ENCODE measurements around the gene ZG16. TPM values are rescaled to one million over a fixed set of nuclear protein-coding genes. Genes with fewer than 3 reads are reported as not detected.

ZG16 gene
- total RNA-seq, 4 donors from 2014 or later = not detected

DNA sequence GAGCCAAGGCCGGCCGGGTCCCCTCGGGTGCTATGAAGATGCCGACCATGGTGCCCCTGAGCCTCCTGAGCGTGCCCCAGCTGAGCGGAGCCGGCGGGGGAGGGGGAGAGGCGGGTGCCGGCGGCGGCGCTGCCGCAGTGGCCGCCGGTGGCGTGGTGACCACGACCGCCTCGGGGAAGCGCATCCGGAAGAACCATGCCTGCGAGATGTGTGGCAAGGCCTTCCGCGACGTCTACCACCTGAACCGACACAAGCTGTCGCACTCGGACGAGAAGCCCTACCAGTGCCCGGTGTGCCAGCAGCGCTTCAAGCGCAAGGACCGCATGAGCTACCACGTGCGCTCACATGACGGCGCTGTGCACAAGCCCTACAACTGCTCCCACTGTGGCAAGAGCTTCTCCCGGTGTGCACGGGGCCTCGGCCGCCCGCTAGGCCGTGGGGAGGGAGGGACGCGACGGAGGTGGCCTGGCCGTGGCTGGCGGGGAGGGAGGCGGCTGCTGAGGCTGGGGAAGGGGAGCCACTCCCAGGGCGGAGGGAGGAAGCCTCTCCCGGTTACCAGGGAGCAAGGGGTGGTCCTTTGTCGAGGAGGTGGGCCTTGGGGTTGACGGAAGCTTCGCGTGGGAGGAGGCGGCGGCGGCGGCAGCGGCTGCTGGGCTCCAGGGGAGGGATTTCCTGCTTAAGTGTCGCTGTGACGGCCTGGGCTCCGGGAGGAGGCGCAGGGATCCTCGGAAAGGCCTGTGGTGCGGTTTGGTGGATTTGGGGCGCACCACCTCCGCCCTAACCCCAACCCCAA is 29.6 kb downstream of the ZG16 start:
- H3K27me3 ChIP-seq = no peaks in the 10 kb centered on the region
- intact Hi-C loops (cut with DNase I) = no loop called here
- H3K9me3 ChIP-seq = no peaks in the 10 kb centered on the region
- H3K4me1 ChIP-seq = peaks cover 37 to 59% of the 10 kb centered on the region in 2 donors
- peaks cover 11 to 15% of the 10 kb centered on the region in 2 donors for H3K36me3 ChIP-seq
- WGBS, 2 donors = 3 to 5% methylated on average over 17 to 22 of the region's 69 CpGs
- peak overlapping the region in 1 of 3 donors; percentile 52 for H3K4me3 ChIP-seq (replicated peaks in 1 of 3)
- H3K27ac ChIP-seq = peak overlapping the region; percentile 86 to 96 (median 87)
- peak; percentile 93 to 94 for DNase-seq
- TF ChIP-seq POLR2A (IDR thresholded peaks at IDR 0.05) = peak; percentile 11 to 80
- TF ChIP-seq, protein P1, sequence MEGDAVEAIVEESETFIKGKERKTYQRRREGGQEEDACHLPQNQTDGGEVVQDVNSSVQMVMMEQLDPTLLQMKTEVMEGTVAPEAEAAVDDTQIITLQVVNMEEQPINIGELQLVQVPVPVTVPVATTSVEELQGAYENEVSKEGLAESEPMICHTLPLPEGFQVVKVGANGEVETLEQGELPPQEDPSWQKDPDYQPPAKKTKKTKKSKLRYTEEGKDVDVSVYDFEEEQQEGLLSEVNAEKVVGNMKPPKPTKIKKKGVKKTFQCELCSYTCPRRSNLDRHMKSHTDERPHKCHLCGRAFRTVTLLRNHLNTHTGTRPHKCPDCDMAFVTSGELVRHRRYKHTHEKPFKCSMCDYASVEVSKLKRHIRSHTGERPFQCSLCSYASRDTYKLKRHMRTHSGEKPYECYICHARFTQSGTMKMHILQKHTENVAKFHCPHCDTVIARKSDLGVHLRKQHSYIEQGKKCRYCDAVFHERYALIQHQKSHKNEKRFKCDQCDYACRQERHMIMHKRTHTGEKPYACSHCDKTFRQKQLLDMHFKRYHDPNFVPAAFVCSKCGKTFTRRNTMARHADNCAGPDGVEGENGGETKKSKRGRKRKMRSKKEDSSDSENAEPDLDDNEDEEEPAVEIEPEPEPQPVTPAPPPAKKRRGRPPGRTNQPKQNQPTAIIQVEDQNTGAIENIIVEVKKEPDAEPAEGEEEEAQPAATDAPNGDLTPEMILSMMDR (IDR thresholded peaks at IDR 0.05) = peak in 4 of 6 experiments; percentile 10 to 46 (median 34)

DNA sequence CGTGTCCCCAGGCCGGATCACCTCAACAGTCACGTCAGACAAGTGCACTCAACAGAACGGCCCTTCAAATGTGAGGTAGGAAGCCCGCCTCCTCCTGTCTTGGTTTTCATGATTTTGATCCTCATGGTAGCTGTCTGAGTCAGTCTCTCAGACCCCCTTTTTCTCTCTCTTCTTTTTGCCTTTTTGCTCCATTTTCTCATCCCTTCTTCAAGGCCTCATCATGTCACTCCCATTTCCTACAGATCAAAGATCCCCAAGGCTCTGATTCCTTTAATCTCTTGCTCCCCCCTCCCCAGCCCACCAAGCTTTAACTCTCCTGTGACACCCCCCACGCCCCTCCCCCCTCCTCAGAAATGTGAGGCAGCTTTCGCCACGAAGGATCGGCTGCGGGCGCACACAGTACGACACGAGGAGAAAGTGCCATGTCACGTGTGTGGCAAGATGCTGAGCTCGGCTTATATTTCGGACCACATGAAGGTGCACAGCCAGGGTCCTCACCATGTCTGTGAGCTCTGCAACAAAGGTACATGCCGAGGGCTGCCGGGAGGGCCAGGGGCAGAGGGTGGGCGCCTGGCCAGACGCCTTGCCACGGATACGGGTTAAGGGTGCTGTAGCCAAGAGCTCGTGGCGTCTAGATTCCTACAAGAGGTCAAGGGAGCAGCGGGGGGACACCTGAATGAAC is 30.3 kb downstream of the ZG16 start:
- WGBS, 2 donors = 48 to 54% methylated on average over 25 of the region's 25 CpGs
- peak overlapping the region; percentile 86 to 96 (median 87) for H3K27ac ChIP-seq
- peaks cover 11 to 15% of the 10 kb centered on the region in 2 donors for H3K36me3 ChIP-seq
- H3K4me3 ChIP-seq (replicated peaks in 1 of 3) = peak overlapping the region in 1 of 3 donors; percentile 52
- H3K9me3 ChIP-seq = no peaks in the 10 kb centered on the region
- peak in 1 of 2 donors; percentile 22 for DNase-seq
- no peaks in the 10 kb centered on the region for H3K27me3 ChIP-seq
- H3K4me1 ChIP-seq = peaks cover 37 to 64% of the 10 kb centered on the region in 2 donors
- intact Hi-C loops (cut with DNase I) = no loop called here
- TF ChIP-seq POLR2A (IDR thresholded peaks at IDR 0.05) = no peak
- TF ChIP-seq, protein P1 (IDR thresholded peaks at IDR 0.05) = no peak

DNA sequence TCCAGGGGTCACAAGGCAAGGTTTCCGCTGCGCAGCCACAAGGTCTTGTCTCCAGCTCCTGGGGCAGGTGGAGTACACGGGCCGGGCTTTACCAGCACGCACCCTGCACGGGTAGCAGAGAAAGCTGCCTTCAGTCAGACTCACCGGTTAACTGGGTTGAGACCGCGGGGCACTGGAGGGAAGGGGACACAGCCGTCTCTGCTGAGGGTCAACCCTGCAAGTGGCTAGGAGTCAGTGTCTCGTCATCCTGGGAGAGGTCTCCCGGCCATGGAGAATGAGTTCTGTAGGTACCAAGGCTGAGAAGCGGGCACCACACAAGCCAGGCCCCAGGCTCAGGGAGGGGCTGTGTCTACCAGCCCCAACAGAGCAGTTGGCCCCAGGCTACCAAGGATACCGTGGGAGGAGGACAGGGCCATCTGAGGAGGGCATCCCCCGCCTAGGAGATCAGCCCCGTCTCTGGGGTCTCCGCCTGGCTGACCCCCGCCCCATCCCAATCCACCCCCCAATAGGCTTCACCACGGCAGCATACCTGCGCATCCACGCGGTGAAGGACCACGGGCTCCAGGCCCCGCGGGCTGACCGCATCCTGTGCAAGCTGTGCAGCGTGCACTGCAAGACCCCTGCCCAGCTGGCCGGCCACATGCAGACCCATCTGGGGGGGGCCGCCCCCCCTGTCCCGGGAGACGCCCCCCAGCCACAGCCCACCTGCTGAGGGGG is 31.1 kb downstream of the ZG16 start:
- no peak for DNase-seq
- Histone ChIP-seq H3K27me3 (no peaks in the 10 kb centered on the region), H3K4me3 (replicated peaks in 1 of 3) (no peak overlapping the region), H3K4me1 (peaks cover 37 to 58% of the 10 kb centered on the region in 2 donors), H3K9me3 (no peaks in the 10 kb centered on the region), H3K27ac (peak overlapping the region in 2 of 3 donors; percentile 29 to 96), H3K36me3 (peaks cover 11 to 15% of the 10 kb centered on the region in 2 donors)
- TF ChIP-seq POLR2A (IDR thresholded peaks at IDR 0.05) = no peak
- TF ChIP-seq, protein P1 (IDR thresholded peaks at IDR 0.05) = no peak
- intact Hi-C loops (cut with DNase I) = no loop called here
- 81 to 87% methylated on average over 15 to 16 of the region's 31 CpGs for WGBS, 2 donors

GRCh38 chr16:29809850-29810698 is 32.0 kb downstream of the ZG16 start:
- H3K9me3 ChIP-seq = no peaks in the 10 kb centered on the region
- WGBS, 2 donors = 55 to 67% methylated on average over 22 to 23 of the region's 23 CpGs
- H3K4me1 ChIP-seq = peaks cover 33 to 54% of the 10 kb centered on the region in 2 donors
- peaks cover 11 to 15% of the 10 kb centered on the region in 2 donors for H3K36me3 ChIP-seq
- DNase-seq = no peak
- no peak overlapping the region for H3K4me3 ChIP-seq (replicated peaks in 1 of 3)
- TF ChIP-seq POLR2A (IDR thresholded peaks at IDR 0.05) = no peak
- TF ChIP-seq, protein P1 (IDR thresholded peaks at IDR 0.05) = no peak
- intact Hi-C loops (cut with DNase I) = loop anchor here (10.0 kb wide), 1 partner anchor 115 kb away; the partner anchor contains the start of gene KCTD13
- H3K27me3 ChIP-seq = no peaks in the 10 kb centered on the region
- peak overlapping the region in 2 of 3 donors; percentile 29 to 96 for H3K27ac ChIP-seq
